Activated naive CD4-positive, alpha-beta T cell treated with anti-CD3 and anti-CD28 coated beads, Interleukin-2, amount 50 U/mL, for 16 hours (primary cell): ENCODE results near the gene MEGF11.
"Not testable (repeated sequence)": the region's sequence is repeated elsewhere in the genome, so short reads cannot be mapped to it uniquely, and the experiment has no call there.

Experiments used
- DNase-seq: peaks from one replicate; pipeline ENCODE4 v3.0.0-alpha.2; 2020

MEGF11 gene

GRCh38 chr15:66019826-66020398 lies 233.6 kb downstream of the MEGF11 start:
- DNase-seq, result no peak

GRCh38 chr15:66019368-66019767 lies 234.2 kb downstream of the MEGF11 start:
- DNase-seq, result no peak

DNA sequence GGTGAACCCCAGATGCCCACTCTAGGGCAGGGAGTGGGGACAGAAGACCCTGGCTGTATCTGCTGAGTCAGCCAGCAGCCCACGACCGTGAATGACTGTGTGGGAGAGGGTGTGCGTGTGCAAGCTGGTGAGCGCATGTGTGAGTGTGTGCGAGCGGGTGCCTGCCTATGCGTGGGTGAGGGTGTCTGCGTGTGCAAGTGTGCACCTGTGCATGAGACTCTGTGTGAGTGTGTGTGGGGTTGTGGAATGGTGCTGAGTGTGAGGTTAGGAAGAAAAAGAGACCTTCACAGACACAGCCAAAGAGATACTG lies 235.1 kb downstream of the MEGF11 start:
- no peak for DNase-seq

DNA sequence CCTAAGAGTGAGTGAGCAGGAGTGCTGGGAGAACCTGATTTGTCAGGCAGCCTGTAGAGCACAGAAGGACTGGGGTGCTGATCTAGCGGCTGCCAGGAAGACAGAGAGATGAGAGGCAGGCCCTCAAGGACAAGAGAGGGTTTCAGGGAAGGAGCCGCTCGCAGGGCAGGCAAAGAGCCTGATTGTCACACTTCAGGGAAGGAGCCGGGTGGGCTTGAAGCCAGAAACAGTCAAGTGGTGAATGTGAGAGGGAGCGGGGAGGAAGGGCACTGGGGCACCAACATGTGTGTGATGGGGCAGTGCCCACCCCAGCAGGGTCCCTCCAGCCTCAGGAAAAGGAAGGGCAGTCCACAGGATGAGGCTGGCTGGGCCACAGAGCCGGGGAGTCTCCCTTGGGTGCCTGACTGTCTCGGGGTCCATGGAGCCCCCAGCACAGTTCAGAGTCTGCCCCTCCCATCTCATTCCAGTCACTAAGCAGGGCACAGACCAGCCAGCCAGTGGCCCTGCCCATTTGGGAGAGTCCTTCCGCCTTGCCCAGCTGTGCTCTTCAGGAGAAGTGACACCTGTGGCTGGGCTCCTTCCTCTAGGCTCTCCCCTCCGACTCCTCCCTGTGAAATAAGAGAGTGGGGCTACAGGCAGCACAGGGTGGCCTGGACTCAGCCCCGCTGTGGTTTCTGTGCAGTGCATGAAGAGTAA lies 235.6 kb downstream of the MEGF11 start:
- no peak for DNase-seq

GRCh38 chr15:66017000-66017399 lies 236.6 kb downstream of the MEGF11 start:
- DNase-seq, result no peak

GRCh38 chr15:66016199-66016598 lies 237.4 kb downstream of the MEGF11 start:
- DNase-seq, result no peak

- DNase-seq, result no peak
Observed at GRCh38 chr15:66014635-66015182, 238.8 kb downstream of the MEGF11 start.

DNA sequence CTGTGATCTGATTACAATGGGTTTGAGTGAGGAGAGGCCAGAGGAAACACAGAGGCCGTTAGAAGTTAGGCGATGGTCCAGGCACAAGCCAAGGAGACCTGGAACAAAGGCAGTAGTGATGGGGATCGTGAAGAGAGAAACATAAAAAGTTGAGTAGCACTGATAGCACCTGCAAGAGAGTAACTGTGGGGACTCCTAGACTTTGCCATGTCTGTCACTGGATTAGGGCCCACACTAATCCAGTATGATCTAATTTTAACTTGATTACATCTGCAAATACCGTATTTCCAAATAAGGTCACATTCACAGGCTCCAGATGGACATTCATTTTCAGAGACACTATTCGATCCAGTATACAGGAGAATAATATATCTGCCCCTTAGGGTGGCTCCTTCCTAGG lies 239.5 kb downstream of the MEGF11 start:
- no peak for DNase-seq

- no peak for DNase-seq
Observed at GRCh38 chr15:66008940-66009562, 244.5 kb downstream of the MEGF11 start.

GRCh38 chr15:66007663-66008262 lies 245.8 kb downstream of the MEGF11 start:
- DNase-seq, result no peak

- DNase-seq, result no peak
Observed at GRCh38 chr15:66006986-66007385, 246.6 kb downstream of the MEGF11 start.

DNA sequence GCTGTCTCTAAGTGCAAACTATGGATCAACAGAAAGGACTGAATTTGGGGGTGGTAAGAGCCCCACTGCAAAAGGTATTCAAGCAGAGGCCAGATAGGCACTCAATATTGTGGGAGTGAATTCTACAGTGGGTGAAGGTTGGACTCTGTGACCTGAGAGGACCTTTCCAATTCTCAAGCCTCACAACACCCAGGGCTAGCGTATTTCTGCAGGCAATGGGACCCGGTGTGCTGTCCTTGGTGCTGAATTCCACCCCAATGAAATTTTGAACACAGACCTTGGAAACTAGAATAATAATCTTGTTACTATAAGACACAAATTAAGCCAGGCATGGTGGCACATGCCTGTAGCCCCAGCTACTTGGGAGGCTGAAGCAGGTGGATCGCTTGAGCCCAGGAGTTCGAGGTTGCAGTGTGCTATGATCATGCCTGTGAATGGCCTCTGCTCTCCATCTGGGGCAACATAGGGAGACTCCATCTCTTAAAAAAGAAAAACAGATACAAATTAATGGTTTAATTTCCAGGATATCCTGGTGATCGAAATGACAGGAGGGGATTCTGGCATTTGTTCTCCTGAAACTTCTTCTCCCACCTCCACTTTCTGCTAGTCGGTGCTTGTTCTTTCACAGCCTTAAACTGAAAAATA lies 248.8 kb downstream of the MEGF11 start:
- DNase-seq, result no peak

- not testable (repeated sequence) for DNase-seq
Observed at GRCh38 chr15:66003129-66003528, 250.4 kb downstream of the MEGF11 start.

GRCh38 chr15:66001717-66002426 lies 251.7 kb downstream of the MEGF11 start:
- DNase-seq, result no peak

GRCh38 chr15:66001042-66001441 lies 252.5 kb downstream of the MEGF11 start:
- no peak for DNase-seq

GRCh38 chr15:65998486-65998885 lies 255.1 kb downstream of the MEGF11 start:
- no peak for DNase-seq

- no peak for DNase-seq
Observed at GRCh38 chr15:65996901-65997300, 256.6 kb downstream of the MEGF11 start.

DNA sequence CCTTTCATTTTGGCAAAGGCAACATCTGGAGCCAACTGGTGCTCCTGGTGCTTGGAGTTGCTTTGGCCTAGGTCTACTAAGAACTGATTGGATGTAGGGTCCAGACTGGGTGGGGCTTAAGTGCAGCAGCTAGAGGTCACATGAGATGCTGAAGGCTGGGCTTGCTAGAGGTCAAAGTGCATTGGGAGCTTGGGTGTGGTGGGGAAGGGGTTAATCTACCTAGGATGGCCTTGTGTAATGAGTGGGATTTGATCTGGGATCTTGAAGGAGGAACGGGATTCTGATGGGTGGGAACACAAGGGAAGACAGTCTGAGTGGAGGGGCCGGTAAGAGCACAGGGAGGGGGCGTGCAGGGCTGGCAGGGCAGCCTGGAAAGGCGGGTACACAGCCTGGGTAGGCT lies 258.7 kb downstream of the MEGF11 start:
- no peak for DNase-seq

DNA sequence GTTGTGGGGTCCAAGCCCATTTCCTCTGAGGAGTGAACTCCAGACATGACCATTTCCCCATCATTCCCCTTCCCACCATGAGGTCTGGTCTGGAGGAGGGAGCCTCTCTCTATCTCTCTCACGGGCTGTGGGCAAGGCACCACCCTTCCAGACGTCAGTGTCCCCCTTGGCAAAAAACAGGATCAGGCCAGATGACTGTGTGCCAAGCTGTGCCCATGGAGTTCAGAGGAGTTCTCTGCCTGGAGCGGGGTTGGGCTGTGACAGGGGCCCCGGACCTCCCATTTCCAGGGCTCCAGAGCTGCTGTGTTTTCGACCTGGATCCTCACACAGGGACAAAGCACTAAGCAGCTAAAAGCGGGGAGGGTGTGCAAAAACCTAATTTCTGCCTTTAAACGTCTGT lies 259.8 kb downstream of the MEGF11 start:
- DNase-seq, result no peak

DNA sequence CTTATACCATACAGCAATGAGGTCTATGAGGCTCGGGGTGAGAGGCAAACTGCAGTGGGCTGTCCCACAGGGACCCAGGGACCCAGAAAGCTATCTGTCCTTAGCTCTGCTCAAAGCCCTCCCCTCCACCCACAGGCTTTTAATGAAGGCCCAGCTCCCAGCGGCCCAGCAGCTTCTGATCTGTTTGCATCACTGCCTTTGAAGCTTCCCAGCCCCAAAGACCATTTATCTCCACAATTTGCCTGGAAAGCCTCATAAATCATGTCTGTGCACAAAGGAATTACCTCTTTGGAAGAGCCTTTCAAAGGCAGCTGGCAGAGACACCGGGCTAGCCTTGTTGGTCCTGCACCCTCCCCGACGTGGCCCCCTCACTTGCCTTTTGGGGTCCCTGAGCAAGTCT lies 260.3 kb downstream of the MEGF11 start:
- no peak for DNase-seq

DNA sequence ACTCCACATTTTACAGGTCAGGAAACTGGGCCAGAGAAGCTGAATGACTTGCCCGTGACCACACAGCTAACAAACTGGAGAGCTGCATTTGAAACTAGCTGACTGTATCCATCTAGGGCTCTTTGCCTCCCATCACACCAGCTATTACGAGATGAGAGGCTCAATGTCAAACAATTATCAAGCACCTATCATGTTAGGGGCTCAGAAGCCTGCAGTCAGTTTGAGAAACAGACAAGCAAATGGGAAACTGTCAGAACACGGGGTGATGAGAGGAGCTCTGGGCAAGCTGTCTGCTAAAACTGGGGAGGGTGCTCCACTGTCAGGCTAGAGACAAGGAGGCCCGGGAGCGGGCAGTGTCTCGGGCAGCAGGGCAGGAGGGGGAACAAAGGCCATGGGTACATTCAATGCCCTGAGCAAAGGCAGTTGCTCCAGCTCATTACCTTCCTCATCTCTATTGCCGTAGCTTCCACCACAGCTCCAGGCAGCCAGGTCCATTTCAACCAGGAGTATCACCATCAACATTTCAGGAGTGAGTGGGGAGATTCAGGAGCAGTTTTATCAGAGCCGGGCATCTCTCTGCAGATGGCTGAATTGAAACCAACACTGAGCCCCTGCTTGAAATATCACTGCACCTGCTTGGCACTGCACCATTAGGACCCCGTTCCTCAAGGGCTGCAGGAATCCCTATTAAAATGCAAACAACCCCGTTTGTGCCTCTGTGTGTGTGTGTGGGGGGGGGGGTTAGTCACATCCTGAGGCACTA lies 261.6 kb downstream of the MEGF11 start:
- no peak for DNase-seq
